ENCODE data around the gene GGT5.

DNA sequence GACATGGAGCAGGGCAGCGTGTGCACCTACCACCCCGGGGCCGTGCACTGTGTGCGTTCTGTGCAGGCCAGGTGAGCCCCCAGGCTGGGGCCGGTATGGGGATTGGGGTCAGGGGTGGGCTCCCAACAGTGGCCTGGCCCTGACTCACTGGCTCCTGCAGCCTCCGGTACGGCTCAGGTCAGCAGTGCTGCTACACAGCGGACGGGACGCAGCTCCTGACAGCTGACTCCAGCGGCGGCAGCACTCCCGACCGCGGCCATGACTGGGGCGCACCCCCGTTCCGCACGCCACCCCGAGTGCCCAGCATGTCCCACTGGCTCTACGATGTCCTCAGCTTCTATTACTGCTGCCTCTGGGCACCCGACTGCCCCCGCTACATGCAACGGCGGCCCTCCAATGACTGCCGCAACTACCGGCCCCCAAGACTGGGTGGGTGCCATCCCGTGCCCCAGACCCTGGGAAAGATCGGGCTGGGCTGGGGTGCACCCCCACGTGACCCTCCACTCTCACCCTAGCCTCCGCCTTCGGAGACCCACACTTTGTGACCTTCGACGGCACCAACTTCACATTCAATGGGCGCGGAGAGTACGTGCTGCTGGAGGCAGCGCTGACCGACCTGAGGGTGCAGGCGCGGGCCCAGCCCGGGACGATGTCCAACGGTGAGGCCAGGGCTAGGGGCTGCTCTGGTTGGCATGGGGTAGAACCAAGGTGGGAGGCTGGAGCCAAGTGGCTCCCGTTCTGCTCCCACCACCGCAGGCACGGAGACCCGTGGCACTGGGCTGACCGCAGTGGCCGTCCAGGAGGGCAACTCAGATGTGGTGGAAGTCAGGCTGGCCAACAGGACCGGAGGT, 59.2 kb downstream of the GGT5 start:
- TF ChIP-seq EZH2 (IDR thresholded peaks at IDR 0.05) (no peak), POLR2AphosphoS5 (IDR thresholded peaks at IDR 0.05; ENCODE audit: borderline replicate concordance, low read depth, low read length) (no peak)
